K562 (cell line): ENCODE data around the gene MCFD2. TPM values are rescaled to one million over a fixed set of nuclear protein-coding genes. Genes with fewer than 3 reads are reported as not detected.

Experiments
- JUNB ChIP-seq: fragments of 450-650 bp; formaldehyde crosslinking; conservative IDR thresholded peaks from 2 replicates; pipeline ENCODE4 v1.4.0; 2020; ENCODE audit warnings: mild to moderate bottlenecking
- JUND ChIP-seq, 2 experiments: IDR thresholded peaks; 2 replicates in 1 of 2; 3 replicates in 1 of 2; pipeline ENCODE4 v1.6.1; 2011; ENCODE audit warnings: borderline replicate concordance in 2 of 2, low read depth in 2 of 2, low read length in 2 of 2, improper control_type of control experiment in 1 of 2, missing biosample characterization in 1 of 2, missing genetic modification characterization in 1 of 2, missing genetic modification reagents in 1 of 2
- MAFG ChIP-seq: fragments of 450-650 bp; conservative IDR thresholded peaks from 2 replicates; pipeline ENCODE4 v1.6.1; 2016; ENCODE audit warnings: missing genetic modification characterization, missing compliant biosample characterization
- MGA ChIP-seq: fragments of 450-650 bp; IDR thresholded peaks from 2 replicates; pipeline ENCODE4 v1.6.1; 2016; ENCODE audit warnings: mild to moderate bottlenecking, moderate library complexity
- RBM25 ChIP-seq: fragments of 200-400 bp; formaldehyde crosslinking; IDR thresholded peaks from 2 replicates; pipeline ENCODE4 v1.6.1; 2018; ENCODE audit warnings: low read length, low read depth, moderate library complexity; ENCODE audit not compliant: severe bottlenecking
- TAF9B ChIP-seq: fragments of 450-650 bp; IDR thresholded peaks from 2 replicates; pipeline ENCODE4 v1.6.1; 2018; ENCODE audit warnings: mild to moderate bottlenecking; ENCODE audit not compliant: partially characterized antibody
- ZNF316 ChIP-seq: fragments of 450-650 bp; IDR thresholded peaks from 2 replicates; pipeline ENCODE4 v1.6.1; 2016
- ZNF398 ChIP-seq: fragments of 250-450 bp; sonication (Bioruptor Pico); IDR thresholded peaks from 2 replicates; pipeline ENCODE4 v1.8.0; 2021; ENCODE audit warnings: moderate library complexity, mild to moderate bottlenecking, inconsistent platforms
- ZNF592 ChIP-seq: fragments of 450-650 bp; IDR thresholded peaks from 2 replicates; pipeline ENCODE4 v1.6.1; 2017; ENCODE audit warnings: antibody characterized with exemption, mild to moderate bottlenecking
- ZSCAN29 ChIP-seq: fragments of 450-650 bp; IDR thresholded peaks from 2 replicates; pipeline ENCODE4 v1.6.1; 2017
- polyA plus RNA-seq, 8 experiments: library from polyadenylated mRNA; depleted of rRNA in 4 of 8; stranded (reverse) in 5 of 8; unstranded in 3 of 8; fragments of >200 nt; fragmentation: Nextera tagmentation in 2 of 8; fragmentation: Illumina TruSeq in 1 of 8; extraction: Ambion mirVana in 2 of 8; extraction: Trizol in 1 of 8; gene quantifications; 2 replicates each; pipeline versions ENCODE4 v1.2.1 to v1.2.3, GENCODE V29; 2011 to 2014; ENCODE audit warnings: inconsistent platforms in 1 of 8, missing spikeins in 1 of 8
- total RNA-seq, 7 experiments: library from RNA; depleted of rRNA in 6 of 7; stranded (reverse); fragments of >200 nt in 6 of 7; fragmentation: Illumina TruSeq in 2 of 7; extraction: Trizol in 2 of 7; gene quantifications; 2 replicates each; pipeline versions ENCODE4 v1.2.1 to v1.2.3, GENCODE V29; 2011 to 2021; ENCODE audit warnings: low replicate concordance in 1 of 7

Gene MCFD2
- total and polyA plus RNA-seq, 9 of the 15 experiments (the other 6 are each of a cell fraction or from before 2014, with no cell fraction given) = 78.6 to 237 (median 123) TPM

GRCh38 chr2:46901611-46902010 lies 14.0 kb downstream of the MCFD2 start (continued):
- TF ChIP-seq MGA (peak; percentile 83), ZNF316 (no peak), TAF9B (no peak), ZNF398 (CRISPR knock-in tag) (no peak), RBM25 (no peak), MAFG (tag) (no peak), ZSCAN29 (no peak), JUNB (CRISPR knock-in tag) (no peak), JUND (IDR thresholded peaks at IDR 0.05; ENCODE audit: borderline replicate concordance, low read depth, low read length) (no peak), JUND (tag; IDR thresholded peaks at IDR 0.05; ENCODE audit: borderline replicate concordance, low read depth, low read length) (no peak; the same call in 2 of the 3 replicates), ZNF592 (peak; percentile 63)
